CD4-positive, alpha-beta T cell treated with Interleukin-15 for 1 hour (primary cell): ENCODE measurements around the gene FMNL3.
A peak's percentile ranks its signal among the peaks of the same experiment; 100 is the strongest.
"Not testable (repeated sequence)": the region's sequence is repeated elsewhere in the genome, so short reads cannot be mapped to it uniquely, and the experiment has no call there.

ENCODE experiments used
- DNase-seq: peaks from one replicate; pipeline ENCODE4 v3.0.0-alpha.2; 2020

The FMNL3 gene

GRCh38 chr12:49716553-49716952 is 9.3 kb upstream of the FMNL3 start:
- no peak for DNase-seq

- DNase-seq, result not testable (repeated sequence)
Measured at GRCh38 chr12:49713952-49714351, 6.7 kb upstream of the FMNL3 start.

GRCh38 chr12:49708851-49709250 is 1.6 kb upstream of the FMNL3 start:
- DNase-seq, result no peak

GRCh38 chr12:49707812-49708147 is 575 bp upstream of the FMNL3 start:
- no peak for DNase-seq

- no peak for DNase-seq
Measured at GRCh38 chr12:49706351-49707127, 666 bp downstream of the FMNL3 start.

- DNase-seq, result peak; percentile 43
Measured at GRCh38 chr12:49705479-49706134, 1.6 kb downstream of the FMNL3 start.

GRCh38 chr12:49703647-49704137 is 3.5 kb downstream of the FMNL3 start:
- peak; percentile 56 for DNase-seq

- no peak for DNase-seq
Measured at GRCh38 chr12:49702676-49703215, 4.5 kb downstream of the FMNL3 start.

- DNase-seq, result no peak
Measured at GRCh38 chr12:49702009-49702408, 5.2 kb downstream of the FMNL3 start.

- peak; percentile 41 for DNase-seq
Measured at GRCh38 chr12:49698619-49699545, 8.3 kb downstream of the FMNL3 start.

GRCh38 chr12:49697808-49698207 is 9.4 kb downstream of the FMNL3 start:
- DNase-seq, result no peak

- DNase-seq, result no peak
Measured at GRCh38 chr12:49696723-49697122, 10.5 kb downstream of the FMNL3 start.

GRCh38 chr12:49693931-49694444 is 13.2 kb downstream of the FMNL3 start:
- no peak for DNase-seq

- no peak for DNase-seq
Measured at GRCh38 chr12:49692851-49693250, 14.4 kb downstream of the FMNL3 start.

GRCh38 chr12:49689785-49690184 is 17.4 kb downstream of the FMNL3 start:
- no peak for DNase-seq

- no peak for DNase-seq
Measured at GRCh38 chr12:49689237-49689636, 18.0 kb downstream of the FMNL3 start.

- no peak for DNase-seq
Measured at GRCh38 chr12:49687941-49688340, 19.3 kb downstream of the FMNL3 start.

- DNase-seq, result no peak
Measured at GRCh38 chr12:49684310-49684854, 22.8 kb downstream of the FMNL3 start.

GRCh38 chr12:49683599-49684309 is 23.5 kb downstream of the FMNL3 start:
- no peak for DNase-seq

GRCh38 chr12:49680075-49680474 is 27.1 kb downstream of the FMNL3 start:
- DNase-seq, result no peak

GRCh38 chr12:49678711-49679110 is 28.5 kb downstream of the FMNL3 start:
- no peak for DNase-seq

- DNase-seq, result no peak
Measured at GRCh38 chr12:49675137-49675536, 32.1 kb downstream of the FMNL3 start.
